Measurements from ENCODE around the gene LIN28A.
A peak's percentile ranks its signal among the peaks of the same experiment; 100 is the strongest.

LIN28A gene

GRCh38 chr1:26388791-26389445 lies 21.7 kb upstream of the LIN28A start:
- no peak for DNase-seq

GRCh38 chr1:26389604-26390247 lies 20.9 kb upstream of the LIN28A start:
- no peak for DNase-seq

- peak; percentile 61 for DNase-seq
Observed at GRCh38 chr1:26391450-26391849, 19.2 kb upstream of the LIN28A start.

GRCh38 chr1:26395754-26396153 lies 14.9 kb upstream of the LIN28A start:
- no peak for DNase-seq

- DNase-seq: no peak
Observed at GRCh38 chr1:26399034-26399433, 11.6 kb upstream of the LIN28A start.

- no peak for DNase-seq
Observed at GRCh38 chr1:26401891-26402290, 8.7 kb upstream of the LIN28A start.

- DNase-seq: no peak
Observed at GRCh38 chr1:26403656-26404055, 7.0 kb upstream of the LIN28A start.

- DNase-seq: no peak
Observed at GRCh38 chr1:26404641-26405040, 6.0 kb upstream of the LIN28A start.

- DNase-seq: no peak
Observed at GRCh38 chr1:26405281-26405915, 5.2 kb upstream of the LIN28A start.

- peak; percentile 80 for DNase-seq
Observed at GRCh38 chr1:26408604-26409003, 2.0 kb upstream of the LIN28A start.

GRCh38 chr1:26409191-26409807 lies 1.3 kb upstream of the LIN28A start:
- peak; percentile 14 for DNase-seq

- no peak for DNase-seq
Observed at GRCh38 chr1:26411624-26412074, 1.0 kb downstream of the LIN28A start.

- DNase-seq: no peak
Observed at GRCh38 chr1:26412180-26412840, 1.7 kb downstream of the LIN28A start.

- DNase-seq: no peak
Observed at GRCh38 chr1:26413031-26413430, 2.4 kb downstream of the LIN28A start.

GRCh38 chr1:26417111-26417759 lies 6.6 kb downstream of the LIN28A start:
- peak; percentile 90 for DNase-seq

- DNase-seq: no peak
Observed at GRCh38 chr1:26418865-26419349, 8.3 kb downstream of the LIN28A start.

- DNase-seq: no peak
Observed at GRCh38 chr1:26419494-26419893, 8.9 kb downstream of the LIN28A start.

GRCh38 chr1:26429721-26430120 lies 19.1 kb downstream of the LIN28A start:
- DNase-seq: no peak

GRCh38 chr1:26431979-26432695 lies 21.5 kb downstream of the LIN28A start, which contains the start of gene DHDDS:
Gene DHDDS (plus strand): TSS chr1:26432321. CDS start chr1:26432946, 625 bp downstream.
- peak; percentile 99 for DNase-seq

GRCh38 chr1:26432793-26433192 lies 22.2 kb downstream of the LIN28A start:
- DNase-seq: no peak

- no peak for DNase-seq
Observed at GRCh38 chr1:26434161-26434752, 23.6 kb downstream of the LIN28A start.

All from CD4-positive, alpha-beta T cell treated with Interleukin-6 for 4 hours (primary cell).